Measurements from ENCODE around the gene DIP2C.
"Not testable (repeated sequence)": the region's sequence is repeated elsewhere in the genome, so short reads cannot be mapped to it uniquely, and the experiment has no call there.

DIP2C gene

DNA sequence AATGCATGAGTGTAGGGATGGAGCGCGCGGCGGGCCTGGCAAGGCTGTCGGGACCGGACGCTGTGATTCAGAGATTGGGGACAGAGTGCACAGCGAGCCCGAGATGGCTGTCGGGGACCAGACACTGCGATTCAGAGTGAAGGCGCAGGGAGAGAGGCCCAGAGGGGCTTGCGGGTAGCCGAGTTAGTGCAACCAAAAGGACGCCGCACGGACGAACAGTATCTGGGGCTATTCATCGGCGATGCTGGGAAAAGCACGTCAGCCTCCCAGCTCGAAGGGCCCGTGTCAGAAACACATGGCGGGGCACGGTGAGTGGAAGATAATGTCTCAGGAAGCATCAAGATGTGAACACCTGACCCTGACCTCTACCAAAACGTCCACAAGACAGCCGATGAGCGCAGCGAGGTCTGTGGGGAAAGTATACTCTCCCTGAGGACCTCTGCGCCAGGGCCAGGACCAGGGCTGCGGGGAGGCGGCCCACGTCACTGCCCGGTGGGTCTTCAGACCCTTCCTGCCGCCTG is 338.4 kb downstream of the DIP2C start:
- Mint-ChIP-seq H3K4me1 (ENCODE audit: low read depth) (peaks cover 23% of the 10 kb centered on the region), H3K4me3 (no peak overlapping the region), H3K36me3 (ENCODE audit: low read depth) (peaks cover 3% of the 10 kb centered on the region), H3K9me3 (no peaks in the 10 kb centered on the region), H3K27ac (no peak overlapping the region), H3K27me3 (no peaks in the 10 kb centered on the region)
- no peak for DNase-seq

DNA sequence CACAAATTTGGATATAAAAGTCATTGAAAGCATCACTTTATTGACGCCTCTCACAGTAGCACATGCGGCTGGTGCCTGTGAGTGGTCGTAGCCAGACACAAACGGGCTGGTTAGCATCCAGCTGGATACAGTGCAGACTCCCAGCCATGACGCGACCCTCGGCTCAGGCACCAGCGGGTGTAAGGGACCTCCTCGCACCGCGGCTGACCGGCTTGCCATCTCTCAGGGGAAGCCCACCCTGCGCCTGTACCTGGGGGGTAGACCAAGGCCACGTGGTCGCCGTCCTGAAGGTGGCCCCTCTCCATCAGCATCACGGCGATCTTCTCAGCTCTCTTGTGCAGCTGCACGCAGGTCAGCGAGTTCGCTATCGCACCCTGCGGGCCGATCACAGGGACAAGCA is 340.4 kb downstream of the DIP2C start:
- no peaks in the 10 kb centered on the region for H3K27me3 Mint-ChIP-seq
- H3K27ac Mint-ChIP-seq, result no peak overlapping the region
- no peaks in the 10 kb centered on the region for H3K9me3 Mint-ChIP-seq
- H3K4me1 Mint-ChIP-seq (ENCODE audit: low read depth), result peaks cover 23% of the 10 kb centered on the region
- no peak for DNase-seq
- no peak overlapping the region for H3K4me3 Mint-ChIP-seq
- peaks cover 3% of the 10 kb centered on the region for H3K36me3 Mint-ChIP-seq (ENCODE audit: low read depth)

DNA sequence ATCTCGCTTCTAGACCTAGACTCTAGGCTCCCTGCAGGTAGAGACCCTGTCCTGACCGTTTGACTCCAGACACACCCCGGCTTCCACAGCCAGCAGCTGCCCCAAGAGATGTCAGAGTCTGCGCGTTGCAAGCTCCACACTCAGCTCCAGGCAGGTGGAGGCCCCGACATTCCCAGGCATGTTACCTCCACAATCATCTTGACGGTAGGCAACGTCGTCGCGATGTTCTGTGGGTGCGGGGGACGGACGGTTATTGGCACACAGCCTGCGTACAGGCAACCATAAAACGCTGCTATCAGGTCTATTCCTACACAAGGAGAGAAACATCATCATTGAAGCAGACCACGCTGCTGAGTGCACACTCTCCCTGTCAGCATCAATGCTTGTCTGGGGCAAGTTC is 341.0 kb downstream of the DIP2C start:
- Mint-ChIP-seq H3K4me3 (no peak overlapping the region), H3K36me3 (ENCODE audit: low read depth) (peaks cover 3% of the 10 kb centered on the region), H3K27me3 (no peaks in the 10 kb centered on the region), H3K27ac (no peak overlapping the region), H3K4me1 (ENCODE audit: low read depth) (peaks cover 23% of the 10 kb centered on the region), H3K9me3 (no peaks in the 10 kb centered on the region)
- no peak for DNase-seq

DNA sequence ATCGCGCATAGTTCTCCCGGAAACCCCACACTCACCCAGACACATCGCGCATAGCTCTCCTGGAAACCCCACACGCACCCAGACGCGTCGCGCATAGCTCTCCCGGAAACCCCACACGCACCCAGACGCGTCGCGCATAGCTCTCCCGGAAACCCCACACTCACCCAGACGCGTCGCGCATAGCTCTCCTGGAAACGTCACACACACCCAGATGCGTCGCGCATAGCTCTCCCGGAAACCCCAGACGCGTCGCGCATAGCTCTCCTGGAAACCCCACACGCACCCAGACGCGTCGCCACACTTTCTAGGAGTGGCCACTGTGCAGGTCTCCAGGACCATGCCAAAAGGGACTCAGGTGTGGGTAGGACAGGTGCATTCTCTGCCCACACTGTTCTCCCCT is 341.7 kb downstream of the DIP2C start:
- H3K4me1 Mint-ChIP-seq (ENCODE audit: low read depth), result peaks cover 21% of the 10 kb centered on the region
- H3K27ac Mint-ChIP-seq; H3K36me3 Mint-ChIP-seq (ENCODE audit: low read depth); H3K27me3 Mint-ChIP-seq; H3K4me3 Mint-ChIP-seq; H3K9me3 Mint-ChIP-seq; DNase-seq: not testable (repeated sequence)

DNA sequence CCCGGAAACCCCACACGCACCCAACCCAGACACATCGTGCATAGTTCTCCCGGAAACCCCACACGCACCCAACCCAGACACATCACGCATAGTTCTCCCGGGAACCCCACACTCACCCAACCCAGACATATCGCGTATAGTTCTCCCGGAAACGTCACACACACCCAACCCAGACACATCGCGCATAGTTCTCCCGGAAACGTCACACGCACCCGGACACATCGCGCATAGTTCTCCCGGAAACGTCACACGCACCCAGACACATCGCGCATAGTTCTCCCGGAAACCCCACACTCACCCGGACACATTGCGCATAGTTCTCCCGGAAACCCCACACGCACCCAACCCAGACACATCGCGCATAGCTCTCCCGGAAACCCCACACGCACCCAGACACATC is 342.3 kb downstream of the DIP2C start:
- H3K27me3 Mint-ChIP-seq; H3K27ac Mint-ChIP-seq; DNase-seq; H3K4me3 Mint-ChIP-seq; H3K36me3 Mint-ChIP-seq (ENCODE audit: low read depth); H3K9me3 Mint-ChIP-seq: not testable (repeated sequence)
- peaks cover 15% of the 10 kb centered on the region for H3K4me1 Mint-ChIP-seq (ENCODE audit: low read depth)

DNA sequence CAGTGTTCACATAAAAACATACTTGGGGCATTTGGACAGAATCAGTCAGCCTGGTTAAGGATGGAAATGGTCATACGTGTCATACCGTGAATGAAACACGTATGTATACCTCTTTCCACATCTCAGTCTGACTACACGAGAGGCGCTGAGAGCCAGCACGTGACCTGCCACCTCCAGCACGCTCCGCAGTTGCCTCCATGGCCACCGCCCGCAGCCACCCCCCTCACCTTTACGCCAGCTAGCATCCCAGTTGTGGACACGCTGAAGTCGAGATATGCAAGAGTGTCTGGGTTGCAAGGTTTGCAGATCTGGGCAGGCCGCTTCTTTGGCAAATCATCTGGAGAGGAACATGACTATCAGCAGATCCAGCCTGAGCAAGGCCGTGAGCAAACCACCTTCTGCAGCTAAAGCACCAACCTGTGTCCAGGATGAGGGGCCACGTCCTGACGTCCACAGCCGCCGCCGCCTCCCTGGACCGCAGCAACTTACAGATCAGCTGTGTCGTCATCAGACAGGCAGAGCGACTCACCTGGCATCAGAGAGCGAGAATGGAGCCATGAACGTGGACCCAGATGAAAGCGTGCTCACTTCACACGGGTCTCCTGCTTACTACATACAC is 344.8 kb downstream of the DIP2C start:
- Mint-ChIP-seq H3K27me3 (no peaks in the 10 kb centered on the region), H3K4me1 (ENCODE audit: low read depth) (no peaks in the 10 kb centered on the region), H3K4me3 (no peak overlapping the region), H3K27ac (no peak overlapping the region), H3K9me3 (no peaks in the 10 kb centered on the region), H3K36me3 (ENCODE audit: low read depth) (peaks cover 3% of the 10 kb centered on the region)
- DNase-seq, result no peak

DNA sequence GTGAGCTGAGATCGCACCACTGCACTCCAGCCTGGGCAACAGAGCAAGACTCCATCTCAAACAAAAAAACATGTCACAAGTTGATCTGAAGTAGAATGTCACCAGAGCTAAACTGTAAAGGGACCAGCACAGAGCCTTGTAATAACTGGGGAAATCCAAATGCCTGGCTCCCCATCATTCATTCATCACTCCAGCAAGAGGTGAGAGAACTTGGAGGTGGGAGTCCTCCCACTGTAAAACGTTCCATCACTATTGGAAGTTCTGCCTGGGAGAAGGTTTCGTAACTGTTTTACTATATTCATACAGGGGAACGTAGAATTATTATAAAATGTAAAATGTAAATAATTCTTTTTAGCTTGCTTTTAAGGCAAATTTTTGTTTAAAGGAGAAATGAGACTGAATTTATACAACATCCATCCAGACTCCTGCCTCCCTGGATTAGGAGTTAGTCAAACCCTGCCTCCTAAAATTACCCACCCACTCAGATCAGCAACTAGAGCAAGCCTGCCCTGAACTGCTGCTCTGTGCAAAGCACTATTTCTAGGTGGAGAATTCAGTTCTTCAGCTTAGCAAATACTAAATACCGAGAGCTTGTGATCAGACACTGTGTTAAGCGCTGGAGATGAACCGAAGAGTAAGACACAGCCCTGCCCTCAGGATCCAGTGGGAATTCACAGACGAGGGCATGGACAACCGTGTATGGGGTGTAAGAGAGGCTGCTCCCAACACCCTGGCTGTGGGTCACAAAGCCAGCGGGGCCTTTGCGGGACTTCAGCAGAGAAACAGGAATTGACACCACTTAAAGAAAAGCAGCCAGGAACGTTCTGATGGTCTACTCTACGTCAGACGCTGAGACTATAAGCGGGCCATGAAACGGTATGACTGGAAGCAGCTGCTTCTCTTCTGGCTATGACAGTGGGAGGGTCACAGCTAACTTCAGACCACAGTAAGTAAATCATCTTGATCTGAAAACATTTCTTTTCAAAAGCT is 345.9 kb downstream of the DIP2C start:
- H3K36me3 Mint-ChIP-seq (ENCODE audit: low read depth), result peaks cover 3% of the 10 kb centered on the region
- no peaks in the 10 kb centered on the region for H3K27me3 Mint-ChIP-seq
- peaks cover 1% of the 10 kb centered on the region for H3K4me1 Mint-ChIP-seq (ENCODE audit: low read depth)
- H3K9me3 Mint-ChIP-seq, result no peaks in the 10 kb centered on the region
- H3K27ac Mint-ChIP-seq, result no peak overlapping the region
- no peak overlapping the region for H3K4me3 Mint-ChIP-seq
- DNase-seq, result no peak

DNA sequence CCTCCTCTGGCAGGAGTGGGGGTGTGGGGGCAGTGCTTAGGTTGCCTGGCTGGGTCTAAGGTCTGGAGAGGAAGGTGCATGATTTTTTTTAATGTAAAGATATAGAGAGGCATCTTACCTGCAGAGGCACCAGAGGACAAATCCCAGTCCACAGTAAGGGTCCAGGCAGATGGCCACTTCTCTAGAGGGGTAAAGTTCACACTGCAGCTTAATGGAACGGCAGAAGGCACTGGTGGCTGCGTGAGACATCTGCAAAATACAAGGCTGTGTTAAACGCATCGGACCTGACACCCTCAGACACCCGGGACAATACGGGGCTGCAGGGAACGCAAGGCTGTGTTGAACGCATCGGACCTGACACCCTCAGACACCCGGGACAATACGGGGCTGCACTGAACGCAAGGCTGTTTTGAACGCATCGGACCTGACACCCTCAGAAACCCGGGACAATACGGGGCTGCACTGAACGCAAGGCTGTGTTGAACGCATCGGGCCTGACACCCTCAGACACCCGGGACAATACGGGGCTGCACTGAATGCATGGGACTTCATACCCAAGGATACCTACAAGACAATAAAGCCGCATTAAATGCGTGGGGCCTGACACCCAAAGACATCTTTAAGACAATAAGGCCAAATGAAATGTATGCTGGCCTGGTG is 348.3 kb downstream of the DIP2C start:
- Mint-ChIP-seq H3K27me3 (no peaks in the 10 kb centered on the region), H3K27ac (no peak overlapping the region), H3K4me1 (ENCODE audit: low read depth) (peaks cover 5% of the 10 kb centered on the region), H3K9me3 (no peaks in the 10 kb centered on the region), H3K36me3 (ENCODE audit: low read depth) (no peaks in the 10 kb centered on the region), H3K4me3 (no peak overlapping the region)
- no peak for DNase-seq

DNA sequence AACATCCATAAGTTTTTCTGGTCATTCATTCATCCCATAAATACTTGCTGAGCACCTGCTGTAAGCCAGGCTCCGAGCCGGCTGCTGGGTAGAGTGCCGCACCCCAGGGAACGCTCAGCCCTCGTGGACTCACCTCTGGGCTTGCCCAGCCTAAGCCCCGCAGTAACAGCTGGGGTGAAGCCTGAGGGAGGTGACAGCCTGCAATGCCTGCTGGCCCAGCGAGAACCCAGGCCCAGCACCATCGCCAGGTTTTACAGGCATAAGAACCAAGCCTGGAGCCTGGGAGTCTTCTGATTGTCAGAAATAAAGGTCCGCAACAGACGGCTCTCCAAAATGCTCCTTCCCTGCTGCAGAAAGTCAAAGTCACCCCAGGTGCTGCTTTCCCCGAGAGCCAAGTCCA is 348.8 kb downstream of the DIP2C start:
- Mint-ChIP-seq H3K9me3 (no peaks in the 10 kb centered on the region), H3K4me1 (ENCODE audit: low read depth) (peaks cover 5% of the 10 kb centered on the region), H3K27ac (no peak overlapping the region), H3K27me3 (no peaks in the 10 kb centered on the region), H3K36me3 (ENCODE audit: low read depth) (no peaks in the 10 kb centered on the region), H3K4me3 (no peak overlapping the region)
- no peak for DNase-seq

DNA sequence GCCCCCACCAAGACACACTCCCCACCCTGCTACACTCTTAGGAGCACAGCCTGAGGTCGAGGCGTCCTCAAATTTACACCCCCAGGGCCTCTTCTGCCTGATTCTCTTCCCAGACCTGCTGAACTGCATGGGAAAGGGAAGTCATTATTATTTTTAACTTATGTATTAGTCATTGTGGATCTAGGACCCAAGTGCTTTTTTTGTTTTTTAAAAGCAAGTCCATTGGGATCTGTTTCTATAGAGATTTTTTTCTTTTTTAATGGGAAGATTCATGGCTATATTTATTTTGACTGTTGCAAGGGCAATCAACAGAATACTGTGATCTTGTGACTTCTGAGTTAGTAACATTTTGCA is 350.5 kb downstream of the DIP2C start:
- no peak overlapping the region for H3K27ac Mint-ChIP-seq
- H3K4me3 Mint-ChIP-seq, result no peak overlapping the region
- no peaks in the 10 kb centered on the region for H3K27me3 Mint-ChIP-seq
- peaks cover 11% of the 10 kb centered on the region for H3K4me1 Mint-ChIP-seq (ENCODE audit: low read depth)
- DNase-seq, result no peak
- no peaks in the 10 kb centered on the region for H3K9me3 Mint-ChIP-seq
- H3K36me3 Mint-ChIP-seq (ENCODE audit: low read depth), result no peaks in the 10 kb centered on the region

DNA sequence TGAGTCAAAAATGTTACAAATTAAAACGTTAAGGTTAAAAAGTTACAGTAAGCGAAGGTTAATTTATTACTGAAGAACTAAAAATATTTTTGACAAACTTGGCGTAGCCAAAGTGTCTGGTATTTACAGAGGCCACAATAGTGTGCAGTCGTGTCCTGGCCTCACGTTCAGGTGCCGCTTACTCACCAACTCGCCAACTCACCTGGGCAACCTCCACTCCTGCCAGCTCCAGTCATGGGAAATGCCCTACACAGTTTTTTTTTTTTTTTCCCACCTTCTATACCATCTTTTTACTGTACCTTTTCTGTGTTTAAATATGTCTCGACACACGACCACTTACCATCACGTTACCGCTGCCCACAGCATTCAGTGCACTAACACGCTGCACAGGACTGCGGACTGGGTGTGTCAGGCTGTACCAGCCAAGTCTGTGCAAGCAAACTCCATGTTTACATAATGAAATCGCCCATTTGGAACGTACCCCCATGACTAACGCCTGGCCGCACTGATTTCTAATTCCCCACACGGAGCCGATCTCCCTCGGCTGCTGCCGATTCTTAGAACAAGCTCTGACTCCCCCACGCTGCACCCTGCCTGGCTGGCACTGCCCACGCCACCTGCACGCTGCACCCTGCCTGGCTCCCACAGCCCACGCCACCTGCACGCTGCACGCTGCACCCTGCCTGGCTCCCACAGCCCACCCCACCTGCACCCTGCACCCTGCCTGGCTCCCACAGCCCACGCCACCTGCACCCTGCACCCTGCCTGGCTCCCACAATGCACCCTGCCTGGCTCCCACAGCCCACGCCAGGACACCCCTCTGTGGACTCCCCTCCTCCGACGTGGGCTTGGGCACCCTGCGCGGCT is 351.1 kb downstream of the DIP2C start:
- Mint-ChIP-seq H3K4me1 (ENCODE audit: low read depth) (peaks cover 17% of the 10 kb centered on the region), H3K9me3 (no peaks in the 10 kb centered on the region), H3K4me3 (no peak overlapping the region), H3K27me3 (no peaks in the 10 kb centered on the region), H3K27ac (no peak overlapping the region), H3K36me3 (ENCODE audit: low read depth) (no peaks in the 10 kb centered on the region)
- no peak for DNase-seq

DNA sequence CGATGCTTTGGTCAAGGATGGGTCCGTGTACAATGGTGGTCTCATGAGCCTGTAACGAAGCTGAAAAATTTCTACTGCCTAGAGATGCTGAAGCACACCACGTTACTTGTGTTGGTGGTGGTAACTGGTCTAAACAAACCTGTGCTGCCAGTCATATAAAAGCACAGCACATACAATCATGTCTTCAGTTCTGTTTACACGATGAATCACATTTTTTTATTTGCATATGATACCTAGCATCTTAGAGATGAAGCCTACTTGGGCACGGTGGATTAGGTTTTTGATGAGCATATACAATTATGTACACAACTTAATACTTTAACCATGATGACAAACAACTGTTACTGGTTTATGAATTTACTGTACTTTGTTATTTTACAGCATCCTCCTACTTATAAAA is 353.2 kb downstream of the DIP2C start:
- H3K4me3 Mint-ChIP-seq, result no peak overlapping the region
- H3K27me3 Mint-ChIP-seq, result no peaks in the 10 kb centered on the region
- H3K36me3 Mint-ChIP-seq (ENCODE audit: low read depth), result no peaks in the 10 kb centered on the region
- H3K4me1 Mint-ChIP-seq (ENCODE audit: low read depth), result peaks cover 34% of the 10 kb centered on the region
- H3K9me3 Mint-ChIP-seq, result no peaks in the 10 kb centered on the region
- H3K27ac Mint-ChIP-seq, result no peak overlapping the region
- no peak for DNase-seq

DNA sequence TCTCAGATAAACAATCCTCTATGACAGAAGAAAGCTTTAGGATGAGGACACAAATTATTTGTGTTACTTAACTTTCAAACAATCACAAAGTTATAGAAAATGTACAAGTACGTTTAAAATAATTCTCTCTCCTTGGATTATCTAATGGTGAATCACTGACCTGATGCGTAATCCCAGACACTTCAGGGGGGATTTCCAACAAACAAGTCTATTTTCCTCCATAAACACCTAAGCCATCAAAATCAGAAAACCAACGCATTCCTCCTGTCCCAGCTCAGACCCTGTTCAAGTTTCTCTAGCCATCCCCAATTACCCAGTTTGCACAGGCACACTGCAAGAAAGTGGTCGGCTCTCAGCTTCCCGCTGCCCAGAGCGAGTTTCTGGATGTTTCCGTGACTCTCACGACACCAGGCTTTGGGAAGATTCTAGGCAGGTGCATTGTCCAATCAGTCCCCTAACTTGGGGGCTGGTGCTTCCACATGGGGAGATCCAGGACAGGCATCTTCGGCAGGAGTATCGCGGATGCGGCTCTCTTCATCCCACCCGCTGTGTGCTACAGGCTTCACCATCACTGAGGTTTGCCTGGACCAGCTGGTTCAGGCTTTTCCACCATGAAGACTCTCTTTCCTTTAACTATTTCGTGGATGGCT is 354.2 kb downstream of the DIP2C start:
- Mint-ChIP-seq H3K27me3 (no peaks in the 10 kb centered on the region), H3K4me1 (ENCODE audit: low read depth) (peaks cover 35% of the 10 kb centered on the region), H3K4me3 (no peak overlapping the region), H3K36me3 (ENCODE audit: low read depth) (no peaks in the 10 kb centered on the region), H3K9me3 (no peaks in the 10 kb centered on the region), H3K27ac (no peak overlapping the region)
- DNase-seq, result no peak

DNA sequence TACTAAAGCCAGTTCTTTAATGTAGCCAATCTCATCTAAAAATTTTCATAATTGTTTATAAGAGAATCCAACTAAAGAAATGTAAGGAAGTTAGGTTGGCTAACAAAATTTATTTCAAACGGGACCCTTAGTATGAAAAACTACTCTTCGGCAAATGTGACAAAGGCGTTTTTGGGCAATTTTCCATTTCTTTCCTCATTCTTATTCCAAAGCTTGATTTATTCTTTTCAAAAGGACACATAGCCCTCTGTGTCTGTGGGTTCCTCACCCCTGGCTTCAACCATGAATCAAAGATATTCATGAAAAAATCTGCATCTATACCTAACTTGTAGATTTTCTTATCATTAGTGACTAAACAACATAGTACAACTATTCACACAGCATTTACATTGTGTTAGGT is 358.3 kb downstream of the DIP2C start:
- no peaks in the 10 kb centered on the region for H3K9me3 Mint-ChIP-seq
- peaks cover 46% of the 10 kb centered on the region for H3K4me1 Mint-ChIP-seq (ENCODE audit: low read depth)
- no peak overlapping the region for H3K4me3 Mint-ChIP-seq
- H3K27ac Mint-ChIP-seq, result no peak overlapping the region
- no peaks in the 10 kb centered on the region for H3K36me3 Mint-ChIP-seq (ENCODE audit: low read depth)
- H3K27me3 Mint-ChIP-seq, result no peaks in the 10 kb centered on the region
- DNase-seq, result no peak

All from activated T-cell treated with anti-CD3 and anti-CD28 coated beads, Interleukin-2, amount 50 U/mL, for 24 hours (primary cell).